ENCODE measurements around the gene PCSK6.

The PCSK6 gene

GRCh38 chr15:101459579-101460300 lies 29.8 kb downstream of the PCSK6 start:
- no peaks in the 10 kb centered on the region for H3K4me1 ChIP-seq (ENCODE audit: insufficient read depth, low read length, poor library complexity, severe bottlenecking)
- no peak overlapping the region for H3K4me3 ChIP-seq (ENCODE audit: low read length, poor library complexity, severe bottlenecking)
- H3K9me3 ChIP-seq (ENCODE audit: insufficient read depth, low read depth, low read length): peaks cover 2% of the 10 kb centered on the region; the same call in 1 of the 2 replicates
- H3K4me2 ChIP-seq (ENCODE audit: low read depth, low read length, poor library complexity, severe bottlenecking): no peak overlapping the region
- no peaks in the 10 kb centered on the region for H3K9me2 ChIP-seq (replicated peaks; ENCODE audit: low read depth, low read length)
- no peak overlapping the region for H3K9ac ChIP-seq (ENCODE audit: low read depth, low read length, poor library complexity, severe bottlenecking)
- no peaks in the 10 kb centered on the region for H3K79me2 ChIP-seq (ENCODE audit: insufficient read depth, low read length)
- H4K20me1 ChIP-seq (ENCODE audit: insufficient read depth, low read length, poor library complexity, severe bottlenecking): no peaks in the 10 kb centered on the region
- no peaks in the 10 kb centered on the region for H3F3A ChIP-seq (ENCODE audit: low read depth)
- no peak for TF ChIP-seq EZH2phosphoT487 (IDR thresholded peaks at IDR 0.05; ENCODE audit: borderline replicate concordance)
- TF ChIP-seq, protein P1, sequence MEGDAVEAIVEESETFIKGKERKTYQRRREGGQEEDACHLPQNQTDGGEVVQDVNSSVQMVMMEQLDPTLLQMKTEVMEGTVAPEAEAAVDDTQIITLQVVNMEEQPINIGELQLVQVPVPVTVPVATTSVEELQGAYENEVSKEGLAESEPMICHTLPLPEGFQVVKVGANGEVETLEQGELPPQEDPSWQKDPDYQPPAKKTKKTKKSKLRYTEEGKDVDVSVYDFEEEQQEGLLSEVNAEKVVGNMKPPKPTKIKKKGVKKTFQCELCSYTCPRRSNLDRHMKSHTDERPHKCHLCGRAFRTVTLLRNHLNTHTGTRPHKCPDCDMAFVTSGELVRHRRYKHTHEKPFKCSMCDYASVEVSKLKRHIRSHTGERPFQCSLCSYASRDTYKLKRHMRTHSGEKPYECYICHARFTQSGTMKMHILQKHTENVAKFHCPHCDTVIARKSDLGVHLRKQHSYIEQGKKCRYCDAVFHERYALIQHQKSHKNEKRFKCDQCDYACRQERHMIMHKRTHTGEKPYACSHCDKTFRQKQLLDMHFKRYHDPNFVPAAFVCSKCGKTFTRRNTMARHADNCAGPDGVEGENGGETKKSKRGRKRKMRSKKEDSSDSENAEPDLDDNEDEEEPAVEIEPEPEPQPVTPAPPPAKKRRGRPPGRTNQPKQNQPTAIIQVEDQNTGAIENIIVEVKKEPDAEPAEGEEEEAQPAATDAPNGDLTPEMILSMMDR (conservative IDR thresholded peaks at IDR 0.05; ENCODE audit: low read length): no peak
- H2AFZ ChIP-seq (ENCODE audit: low read length): no peak overlapping the region
- H3K36me3 ChIP-seq (ENCODE audit: insufficient read depth, low read length): no peaks in the 10 kb centered on the region
- H3K27me3 ChIP-seq (ENCODE audit: insufficient read depth, low read length, poor library complexity, severe bottlenecking): no peaks in the 10 kb centered on the region

DNA sequence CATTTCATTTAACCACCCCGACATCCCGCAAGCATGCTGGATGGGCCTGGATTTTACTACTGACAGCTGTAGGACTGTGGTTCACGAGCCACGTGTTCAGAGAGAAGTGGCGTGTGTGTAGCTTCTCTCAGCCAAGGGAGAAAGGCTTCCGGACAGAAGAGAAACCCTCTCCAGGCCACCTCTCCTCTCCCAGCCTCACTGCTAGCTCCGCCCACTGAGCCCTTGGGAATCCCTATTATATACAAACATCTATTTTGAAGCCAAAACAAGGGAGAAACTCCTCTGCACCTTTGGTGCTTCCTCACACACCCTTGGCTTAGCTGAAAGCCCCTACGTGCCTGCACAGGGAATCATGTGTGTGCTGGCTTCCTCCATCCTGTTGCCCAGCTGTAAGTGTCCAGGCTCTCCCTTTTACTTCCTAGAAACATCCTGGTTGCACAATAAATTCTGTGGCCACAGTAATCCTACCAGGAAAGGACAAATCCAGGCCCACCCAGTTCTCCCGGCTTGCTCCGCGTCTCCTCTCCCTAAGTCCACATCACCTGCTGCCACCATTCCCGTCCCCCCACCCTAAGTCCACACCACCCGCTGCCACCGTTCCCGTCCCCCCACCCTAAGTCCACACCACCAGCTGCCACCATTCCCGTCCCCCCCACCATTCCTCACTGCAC lies 30.5 kb downstream of the PCSK6 start:
- no peaks in the 10 kb centered on the region for H3K79me2 ChIP-seq (ENCODE audit: insufficient read depth, low read length)
- no peaks in the 10 kb centered on the region for H3K36me3 ChIP-seq (ENCODE audit: insufficient read depth, low read length)
- H3K27me3 ChIP-seq (ENCODE audit: insufficient read depth, low read length, poor library complexity, severe bottlenecking): no peaks in the 10 kb centered on the region
- H2AFZ ChIP-seq (ENCODE audit: low read length): no peak overlapping the region
- H3K9ac ChIP-seq (ENCODE audit: low read depth, low read length, poor library complexity, severe bottlenecking): no peak overlapping the region
- no peaks in the 10 kb centered on the region for H3K9me2 ChIP-seq (replicated peaks; ENCODE audit: low read depth, low read length)
- H3F3A ChIP-seq (ENCODE audit: low read depth): no peaks in the 10 kb centered on the region
- TF ChIP-seq EZH2phosphoT487 (IDR thresholded peaks at IDR 0.05; ENCODE audit: borderline replicate concordance): no peak
- TF ChIP-seq, protein P1 (conservative IDR thresholded peaks at IDR 0.05; ENCODE audit: low read length): no peak
- no peaks in the 10 kb centered on the region for H3K4me1 ChIP-seq (ENCODE audit: insufficient read depth, low read length, poor library complexity, severe bottlenecking)
- no peak overlapping the region for H3K4me2 ChIP-seq (ENCODE audit: low read depth, low read length, poor library complexity, severe bottlenecking)
- no peaks in the 10 kb centered on the region for H4K20me1 ChIP-seq (ENCODE audit: insufficient read depth, low read length, poor library complexity, severe bottlenecking)
- H3K9me3 ChIP-seq (ENCODE audit: insufficient read depth, low read depth, low read length): no peaks in the 10 kb centered on the region; the same call in 1 of the 2 replicates
- H3K4me3 ChIP-seq (ENCODE audit: low read length, poor library complexity, severe bottlenecking): no peak overlapping the region

- H3K4me3 ChIP-seq (ENCODE audit: low read length, poor library complexity, severe bottlenecking): no peak overlapping the region
- H2AFZ ChIP-seq (ENCODE audit: low read length): no peak overlapping the region
- H3K4me1 ChIP-seq (ENCODE audit: insufficient read depth, low read length, poor library complexity, severe bottlenecking): no peaks in the 10 kb centered on the region
- H3K36me3 ChIP-seq (ENCODE audit: insufficient read depth, low read length): no peaks in the 10 kb centered on the region
- H3K9ac ChIP-seq (ENCODE audit: low read depth, low read length, poor library complexity, severe bottlenecking): no peak overlapping the region
- no peaks in the 10 kb centered on the region for H3K79me2 ChIP-seq (ENCODE audit: insufficient read depth, low read length)
- H3K9me3 ChIP-seq (ENCODE audit: insufficient read depth, low read depth, low read length): no peaks in the 10 kb centered on the region
- no peaks in the 10 kb centered on the region for H3K27me3 ChIP-seq (ENCODE audit: insufficient read depth, low read length, poor library complexity, severe bottlenecking)
- H3K4me2 ChIP-seq (ENCODE audit: low read depth, low read length, poor library complexity, severe bottlenecking): no peak overlapping the region
- no peaks in the 10 kb centered on the region for H3F3A ChIP-seq (ENCODE audit: low read depth)
- H3K9me2 ChIP-seq (replicated peaks; ENCODE audit: low read depth, low read length): no peaks in the 10 kb centered on the region
- no peak for TF ChIP-seq EZH2phosphoT487 (IDR thresholded peaks at IDR 0.05; ENCODE audit: borderline replicate concordance)
- TF ChIP-seq, protein P1 (conservative IDR thresholded peaks at IDR 0.05; ENCODE audit: low read length): no peak
- no peaks in the 10 kb centered on the region for H4K20me1 ChIP-seq (ENCODE audit: insufficient read depth, low read length, poor library complexity, severe bottlenecking)
Observed at GRCh38 chr15:101458158-101458900, 31.2 kb downstream of the PCSK6 start.
